Right ventricle myocardium inferior (tissue), 1 donor: Measurements from ENCODE around the gene ZNF214. TPM values are rescaled to one million over a fixed set of nuclear protein-coding genes. Genes with fewer than 3 reads are reported as not detected.
A peak's percentile ranks its signal among the peaks of the same experiment; 100 is the strongest.

Experiments
- ATAC-seq: fragments of 200-7000 bp; cut with Tn5 transposase; one replicate; pipeline ENCODE4 v1.9.1; 2020; ENCODE audit warnings: mild to moderate bottlenecking, moderate library complexity
- DNase-seq: peaks from one replicate; pipeline ENCODE4 v3.0.0; 2021; ENCODE audit errors: missing footprints
- intact Hi-C: fragments of 100-400 bp; cut with DNase I; formaldehyde crosslinking; loops from one replicate; pipeline ENCODE4 v1.11.0; 2022
- long read RNA-seq: library from polyadenylated mRNA; unstranded; transcript quantifications from one replicate; pipeline ENCODE4 v2.0.0, GENCODE V29; 2021
- total RNA-seq: library from RNA; stranded (reverse); fragmentation: NEBNext Ultra II Directional; extraction: Animal tissue kit (Norgen Biotek cat#: 25700); gene quantifications from one replicate; pipeline ENCODE4 v1.2.1, GENCODE V29; 2021
- donor health status: DM: no; HTN: yes; CAD: no; lungs with severe emphysema.

The ZNF214 gene
- 1.9 TPM for total RNA-seq
- long read RNA-seq: 0 reads

- ATAC-seq (peak; percentile 98), DNase-seq (peak; percentile 94)
- intact Hi-C loops: no loop called here
Measured at GRCh38 chr11:7020183-7020917, at the start of gene ZNF214, which contains the start of gene NLRP14. Gene ZNF214, minus strand, starts transcription at chr11:7020346. Its CDS starts 17,511 bp downstream, at chr11:7002835. Gene NLRP14, plus strand, starts transcription at chr11:7020479. Its CDS starts 18,108 bp downstream, at chr11:7038587.

- intact Hi-C loops: no loop called here
- no peak for ATAC-seq
- DNase-seq: no peak
Measured at GRCh38 chr11:7062534-7062933, 42.4 kb upstream of the ZNF214 start.

- intact Hi-C loops: no loop called here
- ATAC-seq (peak; percentile 48), DNase-seq (no peak)
Measured at GRCh38 chr11:7060868-7061267, 40.7 kb upstream of the ZNF214 start.

- intact Hi-C loops: no loop called here
- ATAC-seq: no peak
- no peak for DNase-seq
Measured at GRCh38 chr11:7057641-7058040, 37.5 kb upstream of the ZNF214 start.

- DNase-seq (no peak), ATAC-seq (no peak)
- intact Hi-C loops: no loop called here
Measured at GRCh38 chr11:7056828-7057513, 36.8 kb upstream of the ZNF214 start.

GRCh38 chr11:7050191-7050590 lies 30.0 kb upstream of the ZNF214 start:
- DNase-seq (no peak), ATAC-seq (no peak)
- intact Hi-C loops: no loop called here

- DNase-seq: no peak
- no peak for ATAC-seq
- intact Hi-C loops: no loop called here
Measured at GRCh38 chr11:7046474-7047175, 26.5 kb upstream of the ZNF214 start.

- intact Hi-C loops: no loop called here
- ATAC-seq (no peak), DNase-seq (no peak)
Measured at GRCh38 chr11:7034019-7034418, 13.9 kb upstream of the ZNF214 start.

GRCh38 chr11:7032692-7033091 lies 12.5 kb upstream of the ZNF214 start:
- intact Hi-C loops: no loop called here
- DNase-seq (no peak), ATAC-seq (no peak)

GRCh38 chr11:7031471-7031871 lies 11.3 kb upstream of the ZNF214 start:
- intact Hi-C loops: no loop called here

GRCh38 chr11:7030836-7031235 lies 10.7 kb upstream of the ZNF214 start:
- ATAC-seq (no peak), DNase-seq (no peak)
- intact Hi-C loops: no loop called here

More at GRCh38 chr11:7031471-7031871, 11.3 kb upstream of the ZNF214 start:
- ATAC-seq (no peak), DNase-seq (no peak)

GRCh38 chr11:7028141-7028540 lies 8.0 kb upstream of the ZNF214 start:
- intact Hi-C loops: no loop called here
- no peak for ATAC-seq
- DNase-seq: no peak

- DNase-seq: no peak
- intact Hi-C loops: no loop called here
- ATAC-seq: no peak
Measured at GRCh38 chr11:7021318-7021717, 1.2 kb upstream of the ZNF214 start.

GRCh38 chr11:7019500-7020182 lies 505 bp downstream of the ZNF214 start:
- ATAC-seq: peak; percentile 41
- peak; percentile 68 for DNase-seq
- intact Hi-C loops: no loop called here

- DNase-seq (no peak), ATAC-seq (no peak)
- intact Hi-C loops: no loop called here
Measured at GRCh38 chr11:7016011-7016410, 4.1 kb downstream of the ZNF214 start.

GRCh38 chr11:7014118-7014517 lies 6.0 kb downstream of the ZNF214 start:
- DNase-seq: no peak
- no peak for ATAC-seq

GRCh38 chr11:7004482-7004881 lies 15.7 kb downstream of the ZNF214 start:
- ATAC-seq: no peak
- DNase-seq: no peak
- intact Hi-C loops: no loop called here

More at GRCh38 chr11:7014118-7014517, 6.0 kb downstream of the ZNF214 start:
- intact Hi-C loops: no loop called here

GRCh38 chr11:6995703-6996102 lies 24.4 kb downstream of the ZNF214 start:
- ATAC-seq (no peak), DNase-seq (no peak)
- intact Hi-C loops: no loop called here
